Measurements from ENCODE around the gene ALPL. TPM values are rescaled to one million over a fixed set of nuclear protein-coding genes. Genes with fewer than 3 reads are reported as not detected.

ALPL gene
- total RNA-seq, 1 donor from 2014 or later = 1.0 TPM

DNA sequence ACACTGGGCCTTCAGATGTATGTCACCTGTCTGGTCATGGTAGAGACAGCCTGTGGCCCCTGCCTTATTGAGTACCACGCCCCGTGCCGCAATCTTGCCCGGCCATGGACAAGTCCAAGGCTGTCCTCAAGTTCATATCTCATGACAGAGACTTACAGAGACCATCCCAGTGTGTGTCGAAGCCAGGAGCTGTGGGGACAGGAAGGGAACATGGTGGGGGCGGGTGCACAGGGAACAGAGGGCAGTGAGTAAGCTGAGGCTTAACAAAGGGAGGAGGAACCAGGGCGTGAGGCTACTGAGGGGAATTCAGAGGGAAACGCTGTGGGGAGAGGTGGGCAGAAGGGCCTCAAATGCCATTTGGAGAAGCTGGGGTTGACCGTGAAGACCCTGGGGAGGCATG is 75.8 kb downstream of the ALPL start:
- Histone ChIP-seq H3K9ac (ENCODE audit: low read depth in 1 of 3, low read length in 3 of 3) (no peak overlapping the region), H3K4me1 (ENCODE audit: control insufficient read depth in 3 of 3, insufficient read depth in 3 of 3, low read length in 3 of 3) (peaks cover 7 to 9% (median 8%) of the 10 kb centered on the region in 3 donors), H3K9me3 (ENCODE audit: control insufficient read depth in 3 of 3, low read length in 3 of 3) (no peaks in the 10 kb centered on the region), H3K27me3 (ENCODE audit: control insufficient read depth in 3 of 3, insufficient read depth in 3 of 3, low read length in 3 of 3) (peaks cover 43 to 55% (median 50%) of the 10 kb centered on the region in 3 donors), H3K27ac (ENCODE audit: low read depth, low read length) (no peak overlapping the region), H3K36me3 (ENCODE audit: control insufficient read depth in 3 of 3, insufficient read depth in 3 of 3, low read length in 3 of 3) (no peaks in the 10 kb centered on the region), H3K4me3 (ENCODE audit: low read length in 3 of 3) (no peak overlapping the region)

DNA sequence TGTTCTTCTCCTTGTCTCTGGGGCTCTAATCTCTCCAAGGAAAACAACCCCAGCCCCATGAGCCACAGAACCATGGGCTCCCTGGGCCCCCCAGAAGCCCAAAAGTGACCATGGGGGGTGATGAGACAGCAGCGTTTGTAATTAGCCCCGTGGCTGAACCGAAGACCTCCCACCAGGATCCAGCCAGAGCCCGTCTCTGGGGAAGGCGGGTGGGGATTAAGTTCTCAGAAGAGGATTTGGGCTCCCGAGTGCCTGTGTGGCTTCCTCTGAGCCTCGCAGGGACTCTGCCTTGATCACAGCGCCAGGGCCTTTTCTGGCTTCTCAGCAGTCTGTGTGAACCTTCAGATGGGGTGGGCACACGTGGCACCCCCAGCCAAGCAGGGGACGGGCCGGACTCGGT is 77.0 kb downstream of the ALPL start:
- H3K9me3 ChIP-seq (ENCODE audit: control insufficient read depth in 3 of 3, low read length in 3 of 3) = no peaks in the 10 kb centered on the region
- no peak overlapping the region for H3K9ac ChIP-seq (ENCODE audit: low read depth in 1 of 3, low read length in 3 of 3)
- no peak overlapping the region for H3K4me3 ChIP-seq (ENCODE audit: low read length in 3 of 3)
- H3K4me1 ChIP-seq (ENCODE audit: control insufficient read depth in 3 of 3, insufficient read depth in 3 of 3, low read length in 3 of 3) = peaks cover 7 to 9% (median 8%) of the 10 kb centered on the region in 3 donors
- no peaks in the 10 kb centered on the region for H3K36me3 ChIP-seq (ENCODE audit: control insufficient read depth in 3 of 3, insufficient read depth in 3 of 3, low read length in 3 of 3)
- H3K27ac ChIP-seq (ENCODE audit: low read depth, low read length) = no peak overlapping the region
- peaks cover 52 to 67% (median 62%) of the 10 kb centered on the region in 3 donors for H3K27me3 ChIP-seq (ENCODE audit: control insufficient read depth in 3 of 3, insufficient read depth in 3 of 3, low read length in 3 of 3)

GRCh38 chr1:21586846-21587601 is 77.8 kb downstream of the ALPL start:
- Histone ChIP-seq H3K4me1 (ENCODE audit: control insufficient read depth in 3 of 3, insufficient read depth in 3 of 3, low read length in 3 of 3) (peaks cover 7 to 9% (median 8%) of the 10 kb centered on the region in 3 donors), H3K27ac (ENCODE audit: low read depth, low read length) (no peak overlapping the region), H3K4me3 (ENCODE audit: low read length in 3 of 3) (no peak overlapping the region), H3K36me3 (ENCODE audit: control insufficient read depth in 3 of 3, insufficient read depth in 3 of 3, low read length in 3 of 3) (no peaks in the 10 kb centered on the region), H3K9ac (ENCODE audit: low read depth in 1 of 3, low read length in 3 of 3) (no peak overlapping the region), H3K9me3 (ENCODE audit: control insufficient read depth in 3 of 3, low read length in 3 of 3) (no peaks in the 10 kb centered on the region), H3K27me3 (ENCODE audit: control insufficient read depth in 3 of 3, insufficient read depth in 3 of 3, low read length in 3 of 3) (peaks cover 60 to 74% (median 70%) of the 10 kb centered on the region in 3 donors)

- peaks cover 62 to 78% (median 74%) of the 10 kb centered on the region in 3 donors for H3K27me3 ChIP-seq (ENCODE audit: control insufficient read depth in 3 of 3, insufficient read depth in 3 of 3, low read length in 3 of 3)
- peaks cover 7 to 9% (median 8%) of the 10 kb centered on the region in 3 donors for H3K4me1 ChIP-seq (ENCODE audit: control insufficient read depth in 3 of 3, insufficient read depth in 3 of 3, low read length in 3 of 3)
- no peak overlapping the region for H3K27ac ChIP-seq (ENCODE audit: low read depth, low read length)
- no peak overlapping the region for H3K9ac ChIP-seq (ENCODE audit: low read depth in 1 of 3, low read length in 3 of 3)
- no peaks in the 10 kb centered on the region for H3K36me3 ChIP-seq (ENCODE audit: control insufficient read depth in 3 of 3, insufficient read depth in 3 of 3, low read length in 3 of 3)
- H3K9me3 ChIP-seq (ENCODE audit: control insufficient read depth in 3 of 3, low read length in 3 of 3) = no peaks in the 10 kb centered on the region
- no peak overlapping the region for H3K4me3 ChIP-seq (ENCODE audit: low read length in 3 of 3)
These were observed 78.4 kb downstream of the ALPL start for GRCh38 chr1:21587602-21587953.

DNA sequence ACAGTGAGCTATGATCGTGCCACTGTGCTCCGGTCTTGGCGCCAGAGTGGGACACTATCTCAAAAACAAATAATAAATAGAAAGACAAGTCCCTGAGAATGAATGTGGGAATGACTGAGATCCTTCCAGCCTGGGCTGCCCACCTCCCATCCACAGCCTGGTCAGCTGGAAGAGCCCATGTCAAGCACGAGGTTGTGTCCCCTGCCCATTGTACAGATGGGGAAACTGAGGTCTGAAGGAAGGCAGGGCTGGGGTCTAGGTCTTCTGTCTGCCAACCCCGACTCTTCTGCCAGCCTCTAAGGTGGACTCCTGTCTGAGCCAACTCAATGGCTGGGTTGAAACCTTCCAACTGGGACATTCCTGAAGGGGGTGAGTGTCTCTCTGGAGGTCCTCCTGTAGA is 80.4 kb downstream of the ALPL start:
- no peaks in the 10 kb centered on the region for H3K36me3 ChIP-seq (ENCODE audit: control insufficient read depth in 3 of 3, insufficient read depth in 3 of 3, low read length in 3 of 3)
- no peak overlapping the region for H3K9ac ChIP-seq (ENCODE audit: low read depth in 1 of 3, low read length in 3 of 3)
- H3K4me1 ChIP-seq (ENCODE audit: control insufficient read depth in 3 of 3, insufficient read depth in 3 of 3, low read length in 3 of 3) = peaks cover 7 to 9% (median 8%) of the 10 kb centered on the region in 3 donors
- H3K27me3 ChIP-seq (ENCODE audit: control insufficient read depth in 3 of 3, insufficient read depth in 3 of 3, low read length in 3 of 3) = peaks cover 55 to 87% (median 82%) of the 10 kb centered on the region in 3 donors
- no peak overlapping the region for H3K27ac ChIP-seq (ENCODE audit: low read depth, low read length)
- H3K4me3 ChIP-seq (ENCODE audit: low read length in 3 of 3) = no peak overlapping the region
- H3K9me3 ChIP-seq (ENCODE audit: control insufficient read depth in 3 of 3, low read length in 3 of 3) = no peaks in the 10 kb centered on the region

GRCh38 chr1:21590126-21590880 is 81.1 kb downstream of the ALPL start:
- Histone ChIP-seq H3K36me3 (ENCODE audit: control insufficient read depth in 3 of 3, insufficient read depth in 3 of 3, low read length in 3 of 3) (no peaks in the 10 kb centered on the region), H3K9me3 (ENCODE audit: control insufficient read depth in 3 of 3, low read length in 3 of 3) (no peaks in the 10 kb centered on the region), H3K27ac (ENCODE audit: low read depth, low read length) (no peak overlapping the region), H3K4me1 (ENCODE audit: control insufficient read depth in 3 of 3, insufficient read depth in 3 of 3, low read length in 3 of 3) (peaks cover 5 to 8% (median 7%) of the 10 kb centered on the region in 3 donors), H3K27me3 (ENCODE audit: control insufficient read depth in 3 of 3, insufficient read depth in 3 of 3, low read length in 3 of 3) (peaks cover 51 to 84% (median 81%) of the 10 kb centered on the region in 3 donors), H3K9ac (ENCODE audit: low read depth in 1 of 3, low read length in 3 of 3) (no peak overlapping the region), H3K4me3 (ENCODE audit: low read length in 3 of 3) (no peak overlapping the region)

DNA sequence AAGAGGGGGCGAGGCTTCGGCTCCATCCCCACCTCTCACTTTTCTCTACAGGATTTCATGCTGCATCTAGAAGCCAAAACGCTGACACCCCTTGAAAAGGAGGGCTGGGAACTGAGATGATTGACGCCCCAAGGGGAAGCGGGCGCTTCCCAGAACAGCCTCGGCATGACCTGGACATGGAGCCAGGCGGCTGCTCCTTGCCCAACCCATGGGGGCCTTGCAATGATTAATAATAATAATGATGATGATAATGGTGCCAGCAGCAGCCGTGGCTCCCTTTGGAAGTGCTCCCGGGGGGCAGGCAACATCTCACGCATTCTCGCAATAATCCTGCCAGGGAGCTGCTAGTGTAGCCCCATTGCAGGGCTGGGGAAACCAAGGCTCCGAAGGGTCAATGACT is 81.7 kb downstream of the ALPL start:
- no peaks in the 10 kb centered on the region for H3K9me3 ChIP-seq (ENCODE audit: control insufficient read depth in 3 of 3, low read length in 3 of 3)
- no peak overlapping the region for H3K9ac ChIP-seq (ENCODE audit: low read depth in 1 of 3, low read length in 3 of 3)
- peaks cover 45 to 87% (median 80%) of the 10 kb centered on the region in 3 donors for H3K27me3 ChIP-seq (ENCODE audit: control insufficient read depth in 3 of 3, insufficient read depth in 3 of 3, low read length in 3 of 3)
- H3K4me1 ChIP-seq (ENCODE audit: control insufficient read depth in 3 of 3, insufficient read depth in 3 of 3, low read length in 3 of 3) = peaks cover 5 to 8% (median 7%) of the 10 kb centered on the region in 3 donors
- H3K4me3 ChIP-seq (ENCODE audit: low read length in 3 of 3) = no peak overlapping the region
- no peaks in the 10 kb centered on the region for H3K36me3 ChIP-seq (ENCODE audit: control insufficient read depth in 3 of 3, insufficient read depth in 3 of 3, low read length in 3 of 3)
- H3K27ac ChIP-seq (ENCODE audit: low read depth, low read length) = no peak overlapping the region

GRCh38 chr1:21592086-21592865 is 83.1 kb downstream of the ALPL start:
- Histone ChIP-seq H3K27ac (ENCODE audit: low read depth, low read length) (no peak overlapping the region), H3K4me1 (ENCODE audit: control insufficient read depth in 3 of 3, insufficient read depth in 3 of 3, low read length in 3 of 3) (no peaks in the 10 kb centered on the region), H3K27me3 (ENCODE audit: control insufficient read depth in 3 of 3, insufficient read depth in 3 of 3, low read length in 3 of 3) (peaks cover 35 to 88% (median 78%) of the 10 kb centered on the region in 3 donors), H3K9ac (ENCODE audit: low read depth in 1 of 3, low read length in 3 of 3) (no peak overlapping the region), H3K4me3 (ENCODE audit: low read length in 3 of 3) (no peak overlapping the region), H3K36me3 (ENCODE audit: control insufficient read depth in 3 of 3, insufficient read depth in 3 of 3, low read length in 3 of 3) (no peaks in the 10 kb centered on the region), H3K9me3 (ENCODE audit: control insufficient read depth in 3 of 3, low read length in 3 of 3) (no peaks in the 10 kb centered on the region)

DNA sequence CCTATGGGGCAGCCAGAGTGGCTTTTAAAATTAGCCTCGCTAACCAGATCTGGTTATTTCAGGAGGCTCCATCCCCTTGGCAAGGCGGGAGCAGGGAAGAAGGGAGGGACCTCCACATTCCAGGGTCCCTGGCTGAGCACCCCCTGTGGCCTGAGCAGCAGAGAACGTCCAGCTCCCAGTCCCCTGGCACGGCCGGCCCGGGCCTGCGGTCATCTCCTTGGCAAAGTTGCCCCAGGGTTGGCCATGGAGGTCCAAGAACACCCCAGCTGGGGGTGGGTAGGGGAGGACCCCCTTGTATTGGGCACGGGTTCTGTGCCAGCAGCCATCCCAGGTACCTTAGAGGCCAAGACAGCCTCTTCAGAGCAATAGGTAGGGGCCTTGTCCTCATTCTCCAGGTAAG is 84.0 kb downstream of the ALPL start:
- H3K4me3 ChIP-seq (ENCODE audit: low read length in 3 of 3) = no peak overlapping the region
- no peaks in the 10 kb centered on the region for H3K9me3 ChIP-seq (ENCODE audit: control insufficient read depth in 3 of 3, low read length in 3 of 3)
- no peaks in the 10 kb centered on the region for H3K36me3 ChIP-seq (ENCODE audit: control insufficient read depth in 3 of 3, insufficient read depth in 3 of 3, low read length in 3 of 3)
- peaks cover 35 to 82% (median 77%) of the 10 kb centered on the region in 3 donors for H3K27me3 ChIP-seq (ENCODE audit: control insufficient read depth in 3 of 3, insufficient read depth in 3 of 3, low read length in 3 of 3)
- no peaks in the 10 kb centered on the region for H3K4me1 ChIP-seq (ENCODE audit: control insufficient read depth in 3 of 3, insufficient read depth in 3 of 3, low read length in 3 of 3)
- no peak overlapping the region for H3K9ac ChIP-seq (ENCODE audit: low read depth in 1 of 3, low read length in 3 of 3)
- no peak overlapping the region for H3K27ac ChIP-seq (ENCODE audit: low read depth, low read length)

Measured in skeletal muscle tissue (tissue), 4 donors.